ENCODE results near the gene GLRX3. TPM values are rescaled to one million over a fixed set of nuclear protein-coding genes. Genes with fewer than 3 reads are reported as not detected.

Gene GLRX3
- polyA plus RNA-seq, 1 donor from 2014 or later: 118 TPM

DNA sequence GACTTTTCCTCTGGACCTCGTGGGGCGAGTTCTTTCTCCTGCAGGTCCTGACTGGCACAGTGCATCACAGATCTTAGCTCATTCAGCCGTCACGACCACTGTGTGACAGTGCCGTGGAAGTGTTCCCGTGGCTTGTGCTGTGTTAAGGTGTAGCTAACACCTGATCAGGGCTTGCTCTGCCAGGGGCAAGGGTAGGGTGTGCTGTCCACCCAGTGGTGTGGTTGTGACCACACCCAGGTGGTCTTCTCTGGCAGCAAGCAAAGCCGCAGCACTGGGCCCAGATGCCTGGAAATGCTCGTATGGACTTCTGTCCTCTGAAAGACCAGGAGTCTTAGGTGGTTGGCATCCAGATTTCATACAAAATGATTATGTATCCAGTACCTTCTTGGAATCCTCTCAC is 86.2 kb downstream of the GLRX3 start:
- no peak overlapping the region for H3K27ac ChIP-seq (ENCODE audit: low read length)
- H3K27me3 ChIP-seq (ENCODE audit: insufficient read depth, low read depth, low read length): no peaks in the 10 kb centered on the region
- no peaks in the 10 kb centered on the region for H4K20me1 ChIP-seq (ENCODE audit: insufficient read depth)
- no peaks in the 10 kb centered on the region for H3K36me3 ChIP-seq (ENCODE audit: insufficient read depth, low read length)
- no peak overlapping the region for H3K9ac ChIP-seq (ENCODE audit: low read length)
- H3K79me2 ChIP-seq (replicated peaks; ENCODE audit: insufficient read depth, low read length): no peaks in the 10 kb centered on the region
- H3K4me3 ChIP-seq (ENCODE audit: low read length): no peak overlapping the region
- no peaks in the 10 kb centered on the region for H3K9me3 ChIP-seq (ENCODE audit: low read length)
- H3K9me2 ChIP-seq (ENCODE audit: insufficient read depth, low read length): no peaks in the 10 kb centered on the region
- H3F3A ChIP-seq (ENCODE audit: insufficient read depth, low read length, poor library complexity, severe bottlenecking): no peaks in the 10 kb centered on the region
- TF ChIP-seq TAF1 (IDR thresholded peaks at IDR 0.05; ENCODE audit: low read depth) (no peak), POLR2AphosphoS5 (IDR thresholded peaks at IDR 0.05) (no peak)
- H3K4me2 ChIP-seq (ENCODE audit: low read length): no peak overlapping the region
- no peak overlapping the region for H2AFZ ChIP-seq (ENCODE audit: low read depth, low read length)

GRCh38 chr10:130224228-130224627 is 88.0 kb downstream of the GLRX3 start:
- H3K36me3 ChIP-seq (ENCODE audit: insufficient read depth, low read length): no peaks in the 10 kb centered on the region

More at GRCh38 chr10:130224228-130224627, 88.0 kb downstream of the GLRX3 start:
- H3K9ac ChIP-seq (ENCODE audit: low read length): no peak overlapping the region
- H3F3A ChIP-seq (ENCODE audit: insufficient read depth, low read length, poor library complexity, severe bottlenecking): no peaks in the 10 kb centered on the region
- no peaks in the 10 kb centered on the region for H3K27me3 ChIP-seq (ENCODE audit: insufficient read depth, low read depth, low read length)
- no peaks in the 10 kb centered on the region for H3K79me2 ChIP-seq (replicated peaks; ENCODE audit: insufficient read depth, low read length)
- H2AFZ ChIP-seq (ENCODE audit: low read depth, low read length): no peak overlapping the region
- no peak overlapping the region for H3K27ac ChIP-seq (ENCODE audit: low read length)
- no peaks in the 10 kb centered on the region for H3K9me3 ChIP-seq (ENCODE audit: low read length)
- H3K4me2 ChIP-seq (ENCODE audit: low read length): no peak overlapping the region
- no peak overlapping the region for H3K4me3 ChIP-seq (ENCODE audit: low read length)
- no peak for TF ChIP-seq EP300 (conservative IDR thresholded peaks at IDR 0.05; ENCODE audit: poor library complexity, severe bottlenecking)
- no peak for TF ChIP-seq EZH2 (IDR thresholded peaks at IDR 0.05; ENCODE audit: borderline replicate concordance, insufficient read depth, low read length, poor library complexity, severe bottlenecking)
- TF ChIP-seq TAF1 (IDR thresholded peaks at IDR 0.05; ENCODE audit: low read depth): no peak
- TF ChIP-seq MXI1 (conservative IDR thresholded peaks at IDR 0.05; ENCODE audit: poor library complexity, severe bottlenecking): no peak
- TF ChIP-seq REST (IDR thresholded peaks at IDR 0.05; ENCODE audit: borderline replicate concordance): no peak
- TF ChIP-seq POLR2AphosphoS5 (IDR thresholded peaks at IDR 0.05): no peak
- no peak for TF ChIP-seq SMC3 (conservative IDR thresholded peaks at IDR 0.05; ENCODE audit: poor library complexity)
- no peak for TF ChIP-seq RAD21 (conservative IDR thresholded peaks at IDR 0.05)
- TF ChIP-seq, protein P1, sequence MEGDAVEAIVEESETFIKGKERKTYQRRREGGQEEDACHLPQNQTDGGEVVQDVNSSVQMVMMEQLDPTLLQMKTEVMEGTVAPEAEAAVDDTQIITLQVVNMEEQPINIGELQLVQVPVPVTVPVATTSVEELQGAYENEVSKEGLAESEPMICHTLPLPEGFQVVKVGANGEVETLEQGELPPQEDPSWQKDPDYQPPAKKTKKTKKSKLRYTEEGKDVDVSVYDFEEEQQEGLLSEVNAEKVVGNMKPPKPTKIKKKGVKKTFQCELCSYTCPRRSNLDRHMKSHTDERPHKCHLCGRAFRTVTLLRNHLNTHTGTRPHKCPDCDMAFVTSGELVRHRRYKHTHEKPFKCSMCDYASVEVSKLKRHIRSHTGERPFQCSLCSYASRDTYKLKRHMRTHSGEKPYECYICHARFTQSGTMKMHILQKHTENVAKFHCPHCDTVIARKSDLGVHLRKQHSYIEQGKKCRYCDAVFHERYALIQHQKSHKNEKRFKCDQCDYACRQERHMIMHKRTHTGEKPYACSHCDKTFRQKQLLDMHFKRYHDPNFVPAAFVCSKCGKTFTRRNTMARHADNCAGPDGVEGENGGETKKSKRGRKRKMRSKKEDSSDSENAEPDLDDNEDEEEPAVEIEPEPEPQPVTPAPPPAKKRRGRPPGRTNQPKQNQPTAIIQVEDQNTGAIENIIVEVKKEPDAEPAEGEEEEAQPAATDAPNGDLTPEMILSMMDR (IDR thresholded peaks at IDR 0.05; ENCODE audit: poor library complexity, severe bottlenecking): no peak
- H4K20me1 ChIP-seq (ENCODE audit: insufficient read depth): no peaks in the 10 kb centered on the region
- H3K9me2 ChIP-seq (ENCODE audit: insufficient read depth, low read length): no peaks in the 10 kb centered on the region

All from neural cell (in vitro differentiated cells).